ENCODE measurements around the gene S100A10. TPM values are rescaled to one million over a fixed set of nuclear protein-coding genes. Genes with fewer than 3 reads are reported as not detected.

The S100A10 gene
- total RNA-seq, 1 experiment from 2014 or later, result 2,143 TPM

GRCh38 chr1:151956957-151957497, 36.6 kb downstream of the S100A10 start:
- no peaks in the 10 kb centered on the region for H3K4me1 ChIP-seq
- BruUV-seq (replicated peaks), result no TSS peak
- intact Hi-C loops (cut with micrococcal nuclease; ENCODE audit: unreplicated experiment), result no loop called here

DNA sequence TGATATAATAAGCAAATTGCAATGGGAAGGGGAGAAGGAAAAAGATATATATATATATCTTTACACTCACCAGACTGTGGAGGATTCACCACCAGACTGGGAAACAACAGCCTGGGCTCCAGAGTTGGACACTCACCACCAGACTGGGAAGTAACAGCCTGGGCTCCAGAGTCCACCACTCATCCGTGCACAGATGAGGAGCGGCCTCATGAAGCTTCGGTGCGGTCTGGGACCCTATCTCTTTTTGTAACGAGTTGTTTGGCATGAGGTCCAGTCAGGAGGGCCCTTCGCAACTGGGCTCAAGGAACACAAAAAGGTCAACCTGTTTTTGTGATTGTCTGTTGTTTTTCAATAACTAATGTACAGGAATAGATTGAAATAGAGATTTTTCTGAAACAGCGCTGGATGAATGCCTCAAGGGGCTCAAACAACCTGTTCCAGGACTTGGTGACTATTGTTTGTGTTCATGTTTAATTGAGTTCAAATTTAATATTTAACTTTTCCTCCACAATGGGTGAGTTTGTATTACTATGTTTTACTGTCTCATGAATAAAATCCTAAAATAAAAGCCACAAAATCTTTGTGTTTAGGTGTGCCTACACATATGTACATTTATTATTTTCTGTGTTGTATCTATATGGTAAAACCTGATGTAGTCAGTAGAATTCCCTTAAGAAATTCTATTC, 40.1 kb downstream of the S100A10 start:
- H3K36me3 Mint-ChIP-seq (ENCODE audit: insufficient read depth, unreplicated experiment), result no peaks in the 10 kb centered on the region
- H3K27me3 Mint-ChIP-seq (ENCODE audit: insufficient read depth, unreplicated experiment), result no peaks in the 10 kb centered on the region
- ChIA-PET POLR2A (no interaction called here), CTCF (interaction anchor here (0.6 kb wide), 1 partner anchor 48 kb away, joined by 3 read pairs; no protein-coding TSS in a partner anchor)
- Histone ChIP-seq H3K9me3 (no peaks in the 10 kb centered on the region), H3K27me3 (replicated peaks; ENCODE audit: control insufficient read depth, insufficient read depth, low read length) (no peaks in the 10 kb centered on the region), H3K36me3 (ENCODE audit: control insufficient read depth, insufficient read depth, low read length) (no peaks in the 10 kb centered on the region), H3K4me3 (ENCODE audit: low read depth, low read length) (no peak overlapping the region), H3K4me1 (no peaks in the 10 kb centered on the region)
- H3K4me1 Mint-ChIP-seq (ENCODE audit: low read depth, unreplicated experiment), result no peaks in the 10 kb centered on the region
- TSS peak; percentile 33 for BruUV-seq (replicated peaks)
- TF ChIP-seq, protein P1, sequence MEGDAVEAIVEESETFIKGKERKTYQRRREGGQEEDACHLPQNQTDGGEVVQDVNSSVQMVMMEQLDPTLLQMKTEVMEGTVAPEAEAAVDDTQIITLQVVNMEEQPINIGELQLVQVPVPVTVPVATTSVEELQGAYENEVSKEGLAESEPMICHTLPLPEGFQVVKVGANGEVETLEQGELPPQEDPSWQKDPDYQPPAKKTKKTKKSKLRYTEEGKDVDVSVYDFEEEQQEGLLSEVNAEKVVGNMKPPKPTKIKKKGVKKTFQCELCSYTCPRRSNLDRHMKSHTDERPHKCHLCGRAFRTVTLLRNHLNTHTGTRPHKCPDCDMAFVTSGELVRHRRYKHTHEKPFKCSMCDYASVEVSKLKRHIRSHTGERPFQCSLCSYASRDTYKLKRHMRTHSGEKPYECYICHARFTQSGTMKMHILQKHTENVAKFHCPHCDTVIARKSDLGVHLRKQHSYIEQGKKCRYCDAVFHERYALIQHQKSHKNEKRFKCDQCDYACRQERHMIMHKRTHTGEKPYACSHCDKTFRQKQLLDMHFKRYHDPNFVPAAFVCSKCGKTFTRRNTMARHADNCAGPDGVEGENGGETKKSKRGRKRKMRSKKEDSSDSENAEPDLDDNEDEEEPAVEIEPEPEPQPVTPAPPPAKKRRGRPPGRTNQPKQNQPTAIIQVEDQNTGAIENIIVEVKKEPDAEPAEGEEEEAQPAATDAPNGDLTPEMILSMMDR (IDR thresholded peaks at IDR 0.05; ENCODE audit: insufficient read depth in 1 of 2, low read depth in 1 of 2, low read length in 1 of 2, severe bottlenecking in 1 of 2, unreplicated experiment in 1 of 2), result no peak
- H3K4me3 Mint-ChIP-seq (ENCODE audit: unreplicated experiment), result peak overlapping the region; percentile 11
- DNase-seq, result no peak
- intact Hi-C loops (cut with micrococcal nuclease; ENCODE audit: unreplicated experiment), result no loop called here
- no peak overlapping the region for H3K27ac Mint-ChIP-seq (ENCODE audit: unreplicated experiment)
- no peaks in the 10 kb centered on the region for H3K9me3 Mint-ChIP-seq (ENCODE audit: unreplicated experiment)

More at GRCh38 chr1:151956957-151957497, 36.6 kb downstream of the S100A10 start:
- no peak for DNase-seq
- TF ChIP-seq, protein P1 (IDR thresholded peaks at IDR 0.05; ENCODE audit: insufficient read depth in 1 of 2, low read depth in 1 of 2, low read length in 1 of 2, severe bottlenecking in 1 of 2, unreplicated experiment in 1 of 2), result no peak
- Mint-ChIP-seq H3K4me3 (ENCODE audit: unreplicated experiment) (no peak overlapping the region), H3K27me3 (ENCODE audit: insufficient read depth, unreplicated experiment) (no peaks in the 10 kb centered on the region), H3K36me3 (ENCODE audit: insufficient read depth, unreplicated experiment) (no peaks in the 10 kb centered on the region), H3K9me3 (ENCODE audit: unreplicated experiment) (no peaks in the 10 kb centered on the region), H3K27ac (ENCODE audit: unreplicated experiment) (no peak overlapping the region), H3K4me1 (ENCODE audit: low read depth, unreplicated experiment) (peaks cover 6% of the 10 kb centered on the region)
- Histone ChIP-seq H3K36me3 (ENCODE audit: control insufficient read depth, insufficient read depth, low read length) (no peaks in the 10 kb centered on the region), H3K27me3 (replicated peaks; ENCODE audit: control insufficient read depth, insufficient read depth, low read length) (no peaks in the 10 kb centered on the region), H3K4me3 (ENCODE audit: low read depth, low read length) (no peak overlapping the region), H3K9me3 (no peaks in the 10 kb centered on the region)
- CTCF ChIA-PET, result no interaction called here
- POLR2A ChIA-PET, result no interaction called here

DNA sequence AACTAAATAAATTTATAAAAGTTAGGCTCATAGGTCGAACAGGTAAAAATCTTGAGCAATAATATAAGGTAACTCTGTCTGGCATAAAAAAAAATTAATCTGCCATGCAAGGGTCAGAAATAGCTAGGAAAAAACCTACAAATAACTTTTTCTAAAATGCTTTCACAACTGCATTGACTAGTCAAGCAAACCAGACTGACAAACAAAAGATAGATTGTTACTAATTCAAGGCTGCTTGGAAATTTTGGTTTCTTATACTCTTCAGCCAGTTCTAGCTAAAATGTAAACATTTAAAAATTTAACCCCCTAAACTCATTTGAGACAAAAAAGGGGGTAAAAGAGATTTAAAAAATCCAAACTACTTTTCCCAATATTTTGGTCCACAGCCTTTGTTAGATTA, 40.8 kb downstream of the S100A10 start:
- no peak for DNase-seq
- H3K27me3 ChIP-seq (replicated peaks; ENCODE audit: control insufficient read depth, insufficient read depth, low read length), result no peaks in the 10 kb centered on the region
- Mint-ChIP-seq H3K27me3 (ENCODE audit: insufficient read depth, unreplicated experiment) (no peaks in the 10 kb centered on the region), H3K4me3 (ENCODE audit: unreplicated experiment) (peak overlapping the region; percentile 11), H3K36me3 (ENCODE audit: insufficient read depth, unreplicated experiment) (no peaks in the 10 kb centered on the region), H3K27ac (ENCODE audit: unreplicated experiment) (no peak overlapping the region), H3K9me3 (ENCODE audit: unreplicated experiment) (no peaks in the 10 kb centered on the region), H3K4me1 (ENCODE audit: low read depth, unreplicated experiment) (no peaks in the 10 kb centered on the region)
- H3K36me3 ChIP-seq (ENCODE audit: control insufficient read depth, insufficient read depth, low read length), result no peaks in the 10 kb centered on the region
- H3K9me3 ChIP-seq, result no peaks in the 10 kb centered on the region
- no peak overlapping the region for H3K4me3 ChIP-seq (ENCODE audit: low read depth, low read length)
- TF ChIP-seq, protein P1 (IDR thresholded peaks at IDR 0.05; ENCODE audit: insufficient read depth in 1 of 2, low read depth in 1 of 2, low read length in 1 of 2, severe bottlenecking in 1 of 2, unreplicated experiment in 1 of 2), result no peak
- POLR2A ChIA-PET, result no interaction called here
- CTCF ChIA-PET, result interaction anchor here (0.8 kb wide), 1 partner anchor 15 kb away, joined by 3 read pairs; no protein-coding TSS in a partner anchor
- intact Hi-C loops (cut with micrococcal nuclease; ENCODE audit: unreplicated experiment), result no loop called here
- BruUV-seq (replicated peaks), result no TSS peak
- H3K4me1 ChIP-seq, result no peaks in the 10 kb centered on the region

Measured in Caco-2 (cell line).